Ectodermal cell (in vitro differentiated cells): ENCODE measurements around the gene SELENOK.

Source experiments
- H3K27ac ChIP-seq: 2 replicates; pipeline ENCODE4 v1.7.0; 2013; ENCODE audit warnings: mild to moderate bottlenecking, low read depth, low read length; ENCODE audit not compliant: insufficient read depth, poor library complexity, severe bottlenecking
- H3K27me3 ChIP-seq: 2 replicates; pipeline ENCODE4 v1.7.0; 2013; ENCODE audit warnings: mild to moderate bottlenecking, low read length; ENCODE audit not compliant: insufficient read depth, control insufficient read depth, poor library complexity, severe bottlenecking
- H3K36me3 ChIP-seq: one replicate; pipeline ENCODE4 v1.7.0; 2013; ENCODE audit warnings: low read length; ENCODE audit not compliant: control insufficient read depth, insufficient read depth
- H3K4me1 ChIP-seq: one replicate; pipeline ENCODE4 v1.7.0; 2013; ENCODE audit warnings: low read length; ENCODE audit not compliant: control insufficient read depth, insufficient read depth
- H3K4me3 ChIP-seq: 2 replicates; pipeline ENCODE4 v1.7.0; 2013; ENCODE audit warnings: low read depth, low read length, control low read depth; ENCODE audit not compliant: insufficient read depth
- H3K9me3 ChIP-seq: 2 replicates; pipeline ENCODE4 v1.7.0; 2013; ENCODE audit warnings: mild to moderate bottlenecking, low read length, moderate library complexity; ENCODE audit not compliant: control insufficient read depth
- WGBS, 2 experiments: methylation state at CpG; one replicate each; pipeline ENCODE4 v1.1.7; 2013; ENCODE audit warnings: missing lambda C conversion rate in 2 of 2; 5-methylcytosine and 5-hydroxymethylcytosine counted together

The SELENOK gene

DNA sequence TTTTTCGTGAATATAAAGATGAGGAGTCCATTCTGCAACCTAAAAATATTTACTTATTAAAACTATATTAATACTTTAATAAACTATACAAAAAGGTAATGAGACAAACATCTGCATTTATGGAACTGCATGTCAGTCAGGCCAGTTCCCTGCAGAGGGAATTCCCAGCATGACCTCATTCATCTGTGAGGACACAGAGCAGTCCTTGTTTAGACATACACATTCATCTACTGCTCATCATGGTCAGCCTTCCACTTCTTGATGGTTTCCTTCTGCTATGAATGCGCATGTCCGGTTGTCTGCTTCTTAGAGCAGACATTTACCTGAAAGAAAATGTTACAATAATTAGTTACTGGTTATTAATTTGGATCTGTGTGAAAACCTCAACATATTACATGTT, 6.4 kb downstream of the SELENOK start:
- peaks cover 3% of the 10 kb centered on the region for H3K36me3 ChIP-seq
- WGBS, 2 experiments: 100% methylated on average over 2 of the region's 3 CpGs
- no peak overlapping the region for H3K4me3 ChIP-seq
- H3K9me3 ChIP-seq: no peaks in the 10 kb centered on the region
- no peaks in the 10 kb centered on the region for H3K27me3 ChIP-seq
- peaks cover 8% of the 10 kb centered on the region for H3K4me1 ChIP-seq
- no peak overlapping the region for H3K27ac ChIP-seq

DNA sequence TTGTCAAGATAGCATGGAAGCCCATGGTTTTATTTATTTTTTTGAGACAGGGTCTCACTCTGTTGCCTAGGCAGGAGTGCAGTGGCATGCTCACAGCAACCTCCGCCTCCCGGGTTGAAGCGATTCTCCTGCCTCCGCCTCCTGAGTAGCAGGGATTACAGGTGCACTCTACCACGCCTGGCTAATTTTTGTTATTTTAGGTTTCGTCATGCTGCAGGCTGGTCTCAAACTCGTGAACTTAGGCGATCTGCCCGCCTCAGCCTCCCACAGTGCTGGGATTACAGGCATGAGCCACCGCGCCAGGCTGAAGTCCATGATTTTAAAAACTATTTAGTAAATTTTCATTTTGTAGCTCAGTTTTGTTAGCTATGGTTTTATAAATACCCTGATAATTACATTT, 7.0 kb downstream of the SELENOK start:
- WGBS, 2 experiments: 92 to 94% methylated on average over 11 of the region's 11 CpGs

DNA sequence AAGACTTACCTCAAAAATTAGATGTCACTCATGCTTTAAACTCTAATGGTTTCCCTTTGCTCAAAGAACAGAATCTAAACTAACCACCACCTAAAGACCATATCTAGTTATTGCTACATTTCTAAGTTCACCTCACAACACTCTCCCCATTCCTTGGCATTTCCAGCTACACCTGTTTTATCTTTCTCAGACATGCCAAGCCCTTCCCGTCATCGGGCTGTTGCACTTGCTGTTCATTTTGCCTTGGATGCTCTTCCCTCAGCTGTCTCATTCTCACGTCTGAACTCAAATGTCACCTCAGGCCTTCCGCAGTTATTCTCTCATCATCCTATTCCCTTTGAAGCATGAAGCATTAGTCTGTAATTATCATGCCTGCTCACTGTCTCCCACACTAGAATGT, 8.7 kb downstream of the SELENOK start:
- no peak overlapping the region for H3K27ac ChIP-seq
- no peaks in the 10 kb centered on the region for H3K9me3 ChIP-seq
- H3K4me1 ChIP-seq: peaks cover 8% of the 10 kb centered on the region
- 89 to 90% methylated on average over 4 of the region's 4 CpGs for WGBS, 2 experiments
- H3K36me3 ChIP-seq: peaks cover 11% of the 10 kb centered on the region
- H3K27me3 ChIP-seq: no peaks in the 10 kb centered on the region
- no peak overlapping the region for H3K4me3 ChIP-seq

More for the DNA sequence above, 7.0 kb downstream of the SELENOK start:
- no peak overlapping the region for H3K4me3 ChIP-seq
- H3K27me3 ChIP-seq: no peaks in the 10 kb centered on the region
- no peak overlapping the region for H3K27ac ChIP-seq
- H3K4me1 ChIP-seq: peaks cover 8% of the 10 kb centered on the region
- H3K9me3 ChIP-seq: no peaks in the 10 kb centered on the region
- H3K36me3 ChIP-seq: peaks cover 3% of the 10 kb centered on the region

DNA sequence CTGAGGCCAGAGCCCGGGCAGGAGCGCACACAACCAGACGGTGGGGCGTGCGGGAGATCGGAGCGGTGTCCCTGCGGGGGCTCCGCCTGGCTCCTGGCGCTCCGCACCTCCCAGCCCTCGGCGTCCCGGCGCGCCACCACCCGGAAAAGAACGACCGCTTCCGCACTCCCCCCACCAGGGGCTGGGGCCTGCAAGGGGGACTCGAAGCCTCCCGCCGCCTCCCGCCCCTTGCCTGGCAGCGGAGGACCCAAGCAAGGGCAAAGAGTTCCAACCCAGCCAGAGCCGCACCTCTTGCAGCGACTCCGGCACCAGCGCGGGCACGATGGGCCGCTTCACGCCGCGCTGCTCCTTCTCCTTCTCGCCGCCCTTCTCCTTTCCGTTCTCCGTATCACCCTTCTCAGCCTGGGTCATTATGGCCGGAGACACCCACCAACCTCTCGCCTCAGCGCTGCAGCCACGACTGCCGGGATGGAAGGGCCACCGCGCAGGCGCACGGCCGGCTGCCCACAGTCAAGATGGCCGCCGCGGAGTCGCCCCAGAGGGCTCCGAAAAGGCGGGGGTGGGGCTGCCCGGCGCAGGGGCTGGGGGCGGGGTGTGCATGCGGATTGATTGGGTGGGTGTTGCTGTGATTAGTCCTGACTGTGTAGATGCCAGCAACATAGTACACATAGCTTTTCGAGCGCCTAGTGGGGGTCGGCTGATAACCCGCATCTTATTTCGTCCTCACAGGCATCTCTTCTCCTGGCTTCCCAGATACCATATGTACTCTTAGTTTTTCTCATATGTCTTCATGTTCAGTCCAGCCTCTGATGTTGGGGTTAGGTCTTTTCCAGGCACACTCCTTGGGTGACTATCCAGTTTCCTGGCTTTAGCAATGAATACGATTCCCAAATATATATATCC, 9.7 kb downstream of the SELENOK start, which contains the start of gene ACTR8:
TSS of gene ACTR8 (minus strand) at position 462 of the 903 bp plus-strand sequence. CDS start at position 411, 51 bp downstream.
- H3K4me3 ChIP-seq: peak within 1 kb of the TSS; percentile 77
- H3K27me3 ChIP-seq: no peaks in the 10 kb centered on the region
- no peaks in the 10 kb centered on the region for H3K9me3 ChIP-seq
- 2% methylated on average over 65 of the region's 65 CpGs for WGBS, 2 experiments
- peak within 1 kb of the TSS; percentile 67 for H3K27ac ChIP-seq
- H3K4me1 ChIP-seq: peaks cover 8% of the 10 kb centered on the region
- peaks cover 22% of the 10 kb centered on the region for H3K36me3 ChIP-seq

DNA sequence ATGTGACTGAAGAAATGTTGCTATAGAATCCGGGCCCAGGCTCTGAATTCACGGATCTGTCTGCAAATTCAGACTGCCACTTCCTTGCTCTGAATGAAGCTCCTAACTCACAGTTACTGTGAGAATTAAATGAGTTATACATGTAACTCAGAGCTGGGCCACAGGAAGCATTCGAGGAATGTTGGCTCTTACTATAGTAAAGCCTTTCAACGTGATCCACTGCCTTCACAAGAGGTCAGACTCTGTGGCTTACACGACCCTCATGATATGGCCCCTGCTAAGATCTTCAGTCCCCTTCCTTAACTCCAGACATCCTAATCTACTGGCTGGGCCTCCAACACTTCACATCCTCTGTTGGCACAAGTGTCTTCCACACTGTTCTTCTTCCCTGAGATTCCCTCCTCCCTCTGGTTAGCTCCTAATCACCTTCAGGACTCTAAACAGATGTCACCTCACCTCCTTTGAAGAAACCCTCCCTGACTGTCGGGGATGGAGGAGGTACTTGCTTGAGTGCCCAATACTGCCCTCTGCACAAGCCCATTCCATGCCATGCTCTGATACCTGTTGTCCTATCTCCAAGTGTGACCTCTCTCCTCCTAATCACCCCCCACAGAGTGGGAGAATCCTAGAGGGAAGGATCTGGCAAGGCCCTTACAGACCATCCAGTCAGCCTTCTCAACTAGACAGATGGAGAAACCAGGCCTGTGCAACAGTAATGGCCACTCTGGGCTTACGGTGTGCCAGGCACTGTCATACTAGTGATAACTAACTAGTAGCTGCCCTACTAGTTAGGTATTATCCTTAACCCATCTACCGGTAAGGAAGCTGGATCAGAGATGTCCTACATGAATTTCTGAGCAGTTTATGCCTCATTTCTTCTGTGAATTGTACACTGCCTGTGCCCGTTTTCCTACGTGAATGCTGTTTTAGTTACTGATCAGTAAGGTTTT, 11.0 kb downstream of the SELENOK start:
- peaks cover 30% of the 10 kb centered on the region for H3K36me3 ChIP-seq
- 74 to 79% methylated on average over 10 of the region's 10 CpGs for WGBS, 2 experiments
- H3K4me1 ChIP-seq: peaks cover 8% of the 10 kb centered on the region
- H3K9me3 ChIP-seq: no peaks in the 10 kb centered on the region
- H3K27me3 ChIP-seq: no peaks in the 10 kb centered on the region
- H3K27ac ChIP-seq: no peak overlapping the region
- peak overlapping the region; percentile 77 for H3K4me3 ChIP-seq

DNA sequence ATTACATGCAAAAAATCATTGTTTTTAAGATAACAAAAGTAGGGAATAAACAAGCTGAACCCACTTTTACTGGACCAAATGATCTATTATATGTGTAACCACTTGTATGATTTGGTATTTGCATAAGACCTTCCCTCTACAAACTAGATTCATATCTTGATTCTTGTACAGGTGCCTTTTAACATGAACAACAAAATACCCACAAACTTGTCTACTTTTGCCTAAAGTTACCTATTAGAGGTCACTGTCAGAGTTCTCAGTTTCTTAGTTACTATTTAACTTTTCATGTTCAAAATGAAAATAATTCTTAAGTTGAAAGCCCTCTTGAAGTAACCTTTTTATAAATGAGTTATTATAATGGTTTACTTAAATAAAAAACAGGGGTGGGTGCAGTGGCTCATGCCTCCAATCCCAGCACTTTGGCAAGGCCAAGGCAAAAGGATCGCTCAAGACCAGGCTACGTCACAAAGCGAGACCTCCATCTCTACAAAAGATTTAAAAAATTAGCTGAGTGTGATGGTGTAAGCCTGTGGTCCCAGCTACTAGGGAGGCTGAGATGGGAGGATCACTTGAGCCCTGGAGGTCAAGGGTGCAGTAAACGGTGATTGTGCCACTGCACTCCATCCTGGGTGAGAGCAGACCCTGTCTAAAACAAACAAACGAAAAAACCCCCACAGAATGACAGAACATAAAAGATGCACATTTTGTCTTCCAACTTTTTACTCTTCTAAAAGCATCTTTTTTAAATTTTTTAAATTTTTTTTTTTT, 25.7 kb downstream of the SELENOK start:
- H3K36me3 ChIP-seq: peaks cover 26% of the 10 kb centered on the region
- no peak overlapping the region for H3K4me3 ChIP-seq
- H3K27ac ChIP-seq: no peak overlapping the region
- no peaks in the 10 kb centered on the region for H3K4me1 ChIP-seq
- no peaks in the 10 kb centered on the region for H3K9me3 ChIP-seq
- H3K27me3 ChIP-seq: no peaks in the 10 kb centered on the region
- 82 to 94% methylated on average over 5 of the region's 5 CpGs for WGBS, 2 experiments

DNA sequence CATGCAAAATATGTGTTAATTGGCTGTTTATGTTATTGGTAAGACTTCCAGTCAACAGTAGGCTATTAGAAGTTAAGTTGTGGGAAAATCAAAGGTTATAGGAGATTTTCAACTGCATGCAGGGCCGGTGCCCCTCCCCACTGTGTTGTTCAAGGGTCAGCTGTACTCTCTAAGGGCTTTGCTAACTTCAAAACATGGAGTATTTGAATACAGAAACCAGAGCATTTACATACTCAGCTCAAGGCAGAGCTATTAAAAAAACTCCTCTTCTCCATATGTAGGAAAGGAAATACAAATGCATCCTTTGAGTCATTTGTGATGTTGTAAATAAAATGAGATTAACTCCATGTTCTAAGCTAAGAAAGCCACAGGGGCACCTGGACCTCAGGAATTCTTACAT, 28.5 kb downstream of the SELENOK start:
- 100% methylated on average over 1 of the region's 1 CpG for WGBS, 2 experiments
- H3K36me3 ChIP-seq: peaks cover 14% of the 10 kb centered on the region

DNA sequence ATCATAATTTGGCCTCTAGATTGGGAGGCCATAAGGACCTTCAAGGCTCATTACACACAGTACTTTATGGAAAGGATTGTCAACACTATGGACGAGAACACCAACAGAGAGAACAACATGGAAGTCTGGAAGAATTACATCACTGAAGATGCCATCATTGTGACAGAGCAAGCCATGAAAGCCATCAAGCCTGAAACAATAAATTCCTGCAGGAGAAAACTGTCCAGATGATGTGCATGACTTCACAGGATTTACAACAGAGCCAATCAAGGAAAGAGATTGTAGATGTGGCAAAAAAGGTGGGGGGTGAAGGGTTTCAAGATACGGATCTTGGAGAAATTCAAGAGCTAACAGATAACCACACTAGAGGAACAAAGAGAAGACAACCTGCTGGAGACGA, 29.4 kb downstream of the SELENOK start:
- Histone ChIP-seq H3K4me1 (no peaks in the 10 kb centered on the region), H3K36me3 (peaks cover 7% of the 10 kb centered on the region), H3K27ac (no peak overlapping the region), H3K4me3 (no peak overlapping the region), H3K9me3 (no peaks in the 10 kb centered on the region), H3K27me3 (no peaks in the 10 kb centered on the region)
- 93 to 95% methylated on average over 3 of the region's 3 CpGs for WGBS, 2 experiments

More for the DNA sequence above, 28.5 kb downstream of the SELENOK start:
- no peak overlapping the region for H3K27ac ChIP-seq
- H3K9me3 ChIP-seq: no peaks in the 10 kb centered on the region
- H3K4me3 ChIP-seq: no peak overlapping the region
- no peaks in the 10 kb centered on the region for H3K27me3 ChIP-seq
- no peaks in the 10 kb centered on the region for H3K4me1 ChIP-seq

DNA sequence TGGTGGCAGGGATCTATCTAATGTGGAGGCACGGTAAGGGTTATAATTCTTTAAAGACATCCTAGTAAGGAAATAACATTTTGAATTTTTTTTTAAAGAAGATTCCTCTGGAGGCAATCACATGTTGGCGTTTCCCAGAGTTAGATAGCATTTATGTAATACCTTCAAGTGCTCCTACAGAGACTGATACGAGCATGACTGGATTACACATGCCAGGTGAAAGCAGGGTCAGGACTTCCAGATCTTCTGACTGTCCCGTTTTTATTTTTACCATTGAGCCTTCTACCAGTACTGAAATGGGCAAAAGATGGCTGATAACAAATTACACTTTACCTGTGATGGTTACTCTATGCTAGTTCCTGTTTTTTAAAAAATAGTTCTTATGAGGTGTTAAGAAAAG, 31.5 kb downstream of the SELENOK start:
- Histone ChIP-seq H3K27ac (no peak overlapping the region), H3K4me3 (no peak overlapping the region), H3K9me3 (no peaks in the 10 kb centered on the region), H3K4me1 (no peaks in the 10 kb centered on the region), H3K27me3 (no peaks in the 10 kb centered on the region), H3K36me3 (peaks cover 7% of the 10 kb centered on the region)
- WGBS, 2 experiments: 96 to 97% methylated on average over 3 to 4 of the region's 4 CpGs
